Suppressor macrophage treated with lipopolysaccharide for 1 hour (primary cell): ENCODE measurements around the gene IGF2BP3.

Experiments
- DNase-seq, 3 donors: peaks; one replicate each; pipeline ENCODE4 v3.0.0-alpha.2; 2020 to 2022

IGF2BP3 gene

DNA sequence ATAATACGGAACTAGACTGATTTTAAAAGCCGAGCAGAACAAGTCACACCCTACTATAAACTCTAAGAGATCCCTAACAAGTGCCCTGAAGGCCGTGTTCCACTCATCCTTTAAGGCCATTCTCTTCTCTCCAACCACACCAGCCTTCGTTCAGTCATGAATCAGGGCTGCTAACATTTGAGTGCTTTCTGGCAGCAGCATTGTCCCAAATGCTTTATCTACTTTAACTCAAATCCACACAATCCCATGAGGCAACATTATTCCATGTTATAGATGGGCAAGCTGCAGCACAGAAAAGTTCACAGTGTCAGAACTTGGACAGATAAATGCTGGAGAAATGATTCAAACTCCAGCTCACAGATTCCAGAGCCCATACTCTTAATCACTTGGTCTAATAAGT lies 97.7 kb downstream of the IGF2BP3 start:
- no peak for DNase-seq

DNA sequence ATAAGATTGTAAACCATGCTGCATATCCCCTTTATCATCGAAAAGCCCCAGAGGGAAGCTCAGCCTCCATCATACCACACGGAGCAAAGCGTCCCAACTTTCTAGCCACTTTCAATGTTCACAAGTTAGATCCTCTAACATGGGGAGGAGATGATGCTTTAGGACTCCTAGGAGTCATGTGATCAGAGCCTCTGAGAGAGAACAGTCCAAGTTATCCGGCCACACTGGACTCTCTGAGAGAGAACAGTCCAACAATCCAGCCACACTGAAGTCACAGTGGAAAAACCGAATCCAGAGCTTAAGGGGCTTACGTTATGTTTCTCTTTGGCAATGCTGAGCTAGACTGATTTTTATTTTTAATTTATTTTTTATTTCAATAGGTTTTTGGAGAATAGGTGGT lies 98.6 kb downstream of the IGF2BP3 start:
- DNase-seq, result no peak

DNA sequence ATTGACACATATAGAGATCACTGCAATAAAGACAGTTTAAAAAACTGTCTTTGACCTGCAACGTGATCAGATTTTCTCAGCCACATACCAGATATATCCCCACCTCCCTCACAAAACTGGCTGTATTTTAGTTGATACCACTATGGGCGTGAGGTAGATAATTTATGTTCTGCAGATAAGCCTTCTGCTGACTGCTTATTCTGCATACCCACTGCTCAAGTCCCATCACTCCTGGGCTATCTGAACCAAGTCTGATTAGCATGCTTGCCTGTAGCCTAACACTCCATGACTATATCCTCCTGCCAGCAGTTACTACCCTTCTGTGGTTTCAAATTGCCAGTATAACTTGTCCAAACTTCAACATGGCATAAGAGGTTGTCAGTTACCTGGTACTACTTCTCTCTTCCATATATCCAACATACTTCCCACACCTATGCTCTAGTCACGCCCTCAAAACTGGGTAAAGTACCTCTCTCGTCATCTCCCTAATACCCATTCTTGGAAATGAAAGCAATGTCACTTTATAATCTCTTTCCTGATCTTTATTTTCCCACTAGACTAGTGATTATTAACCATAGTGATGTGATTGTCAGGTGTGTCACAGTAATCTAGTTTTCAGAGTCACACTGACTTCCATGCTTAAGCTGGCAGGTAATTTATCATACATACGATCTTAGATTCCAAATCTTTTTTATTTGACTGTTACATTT lies 100.4 kb downstream of the IGF2BP3 start:
- no peak for DNase-seq

DNA sequence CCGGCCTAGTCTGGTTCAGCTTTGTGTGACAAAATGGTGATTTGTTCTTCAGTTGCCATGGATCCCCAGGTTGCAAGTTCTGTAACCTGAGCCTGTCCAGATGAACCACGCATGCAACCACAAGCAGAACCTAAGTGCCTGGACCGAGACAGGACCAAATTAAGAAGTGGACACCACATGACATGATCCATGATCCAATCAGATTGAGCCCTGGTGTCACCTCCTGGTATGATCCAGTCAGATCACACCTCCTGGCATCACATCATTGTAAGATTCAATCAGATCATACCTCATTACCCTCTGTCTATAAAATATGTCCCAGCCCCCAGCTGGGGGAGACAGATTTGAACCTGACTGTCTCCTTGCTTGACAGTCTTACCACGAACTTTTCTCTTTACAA lies 101.2 kb downstream of the IGF2BP3 start:
- no peak for DNase-seq

DNA sequence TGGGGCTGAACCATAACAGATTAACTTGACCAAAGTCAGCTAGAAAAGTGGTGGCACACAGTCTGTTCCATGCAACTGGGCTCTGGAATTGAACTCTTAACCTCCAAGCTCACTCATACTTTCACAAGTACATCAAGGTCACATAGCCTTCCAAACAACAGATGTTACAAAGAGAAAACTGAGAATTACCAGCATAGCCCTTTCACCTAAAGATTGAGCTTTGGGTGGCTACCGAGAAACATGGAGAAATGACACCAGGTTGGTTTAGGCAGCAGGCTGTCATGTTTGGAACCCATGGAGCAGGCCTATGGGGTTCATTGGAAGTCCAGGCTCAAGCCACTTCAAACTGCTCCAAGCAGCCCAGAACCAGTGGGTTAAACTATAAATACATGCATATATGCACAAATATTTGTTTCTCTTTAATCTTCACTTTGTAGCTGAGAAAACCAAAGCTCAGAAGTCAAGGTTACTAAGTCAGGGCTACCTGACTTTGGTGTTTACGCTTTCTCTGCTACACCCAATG lies 112.1 kb downstream of the IGF2BP3 start:
- no peak for DNase-seq

DNA sequence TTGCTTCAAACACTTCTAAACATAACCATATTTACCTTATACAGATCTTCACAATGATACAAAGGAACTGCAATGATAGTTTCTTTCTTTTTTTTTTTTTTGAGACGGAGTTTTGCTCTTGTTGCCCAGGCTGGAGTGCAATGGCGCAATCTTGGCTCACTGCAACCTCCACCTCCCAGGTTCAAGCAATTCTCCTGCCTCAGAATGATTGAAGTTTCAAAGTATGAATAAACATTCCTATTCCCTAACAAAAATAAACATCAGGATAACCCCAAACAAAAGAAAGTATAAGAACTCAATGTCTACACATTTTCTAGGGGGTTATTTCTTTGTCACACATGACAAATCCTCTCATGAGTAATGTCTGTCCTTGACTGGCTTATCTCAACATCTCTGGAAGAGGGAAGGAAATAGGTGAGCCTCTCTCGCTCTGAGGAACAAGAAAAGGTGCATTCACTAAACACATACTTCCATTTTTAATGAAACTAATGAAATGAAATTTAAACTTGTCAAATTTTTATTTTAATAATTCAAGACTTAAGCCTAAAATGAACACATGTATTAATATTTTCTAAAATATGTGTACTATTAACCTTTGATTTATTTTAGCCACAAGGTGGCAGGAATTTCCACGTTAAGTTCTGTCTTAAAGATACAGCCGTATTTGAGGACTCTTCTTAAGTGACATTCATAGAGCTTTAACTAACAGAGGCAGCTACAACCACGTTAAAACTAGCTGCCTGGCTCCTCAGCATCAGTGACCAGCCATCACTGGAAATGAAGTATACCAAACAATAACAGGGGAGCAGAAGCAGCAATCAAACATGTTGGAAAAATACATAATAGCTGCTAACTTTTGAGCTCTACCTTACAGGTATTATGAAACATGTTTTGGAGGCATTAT lies 112.8 kb downstream of the IGF2BP3 start:
- DNase-seq, result peak; percentile 32 to 54 (median 51)

DNA sequence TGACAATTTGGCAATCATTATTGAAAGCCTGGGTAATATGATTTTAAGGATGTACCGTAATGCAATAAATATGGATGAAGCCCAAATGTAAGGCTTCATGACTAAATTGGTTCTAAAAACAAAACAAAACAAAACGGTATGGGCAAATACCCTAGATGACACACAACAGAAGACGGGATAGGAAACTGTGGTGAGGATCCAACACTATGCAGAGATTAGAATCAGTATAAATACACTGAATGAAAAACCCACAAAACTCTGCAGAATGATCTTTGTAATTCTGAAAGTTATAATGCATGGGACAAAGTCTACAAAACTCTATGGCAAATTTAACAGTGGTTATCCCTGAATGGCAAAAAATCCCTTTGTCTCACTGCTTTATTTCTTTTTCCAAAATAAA lies 113.6 kb downstream of the IGF2BP3 start:
- DNase-seq, result no peak

DNA sequence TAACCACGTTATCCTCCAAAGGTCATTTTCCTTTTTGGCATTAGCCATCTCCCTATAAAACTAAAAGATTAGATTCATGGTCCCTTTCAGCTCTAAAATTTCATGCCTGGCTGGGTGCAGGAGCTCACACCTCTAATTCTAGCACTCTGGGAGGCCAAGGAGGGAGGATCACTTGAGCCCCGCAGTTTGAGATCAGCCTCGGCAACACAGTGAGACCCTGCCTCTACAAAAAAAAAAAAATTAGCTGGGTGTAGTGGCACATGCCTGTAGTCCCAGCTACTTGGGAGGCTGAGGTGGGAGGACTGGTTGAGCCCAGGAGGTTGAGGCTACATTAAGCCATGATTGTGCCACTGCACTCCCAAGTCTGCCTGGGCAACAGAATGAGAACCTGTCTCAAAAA lies 114.1 kb downstream of the IGF2BP3 start:
- DNase-seq, result no peak

DNA sequence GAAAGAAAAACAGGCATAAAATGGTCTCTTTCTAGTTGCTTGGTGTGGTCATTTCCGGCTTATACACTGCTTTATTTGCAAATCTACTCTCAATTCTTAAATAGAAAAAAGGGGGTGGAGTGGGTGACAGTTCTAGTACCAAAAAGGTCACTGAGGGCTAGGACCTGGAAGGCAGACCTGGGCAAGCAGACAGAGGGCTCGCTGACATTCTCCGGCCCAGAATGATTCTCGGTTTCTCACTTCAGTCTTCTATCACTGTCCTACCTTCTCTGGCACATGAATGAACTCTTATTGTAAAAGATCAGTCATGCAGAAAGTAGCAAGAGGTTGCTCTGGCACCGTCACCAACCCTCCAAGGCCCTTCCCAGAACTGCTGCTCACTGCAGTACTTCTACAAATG lies 117.1 kb downstream of the IGF2BP3 start:
- DNase-seq, result no peak

DNA sequence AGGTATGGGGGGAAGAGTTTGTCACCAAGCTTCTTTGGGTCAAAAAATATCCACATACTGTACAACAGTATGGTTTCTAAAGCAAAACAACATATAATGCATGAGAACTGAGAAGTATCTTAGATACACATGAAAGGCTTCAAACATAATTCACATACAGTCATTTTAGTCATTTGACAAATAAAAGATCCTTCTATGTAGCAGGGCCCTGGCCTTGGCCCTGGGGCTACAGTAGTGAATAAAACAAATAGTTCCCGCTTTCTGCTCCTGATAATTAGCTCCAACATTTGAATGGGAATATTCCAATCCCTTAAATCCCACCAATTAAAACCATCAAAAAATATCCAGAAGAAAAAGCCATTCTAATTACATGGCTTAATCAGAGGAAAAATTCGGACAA lies 119.8 kb downstream of the IGF2BP3 start:
- DNase-seq, result no peak

DNA sequence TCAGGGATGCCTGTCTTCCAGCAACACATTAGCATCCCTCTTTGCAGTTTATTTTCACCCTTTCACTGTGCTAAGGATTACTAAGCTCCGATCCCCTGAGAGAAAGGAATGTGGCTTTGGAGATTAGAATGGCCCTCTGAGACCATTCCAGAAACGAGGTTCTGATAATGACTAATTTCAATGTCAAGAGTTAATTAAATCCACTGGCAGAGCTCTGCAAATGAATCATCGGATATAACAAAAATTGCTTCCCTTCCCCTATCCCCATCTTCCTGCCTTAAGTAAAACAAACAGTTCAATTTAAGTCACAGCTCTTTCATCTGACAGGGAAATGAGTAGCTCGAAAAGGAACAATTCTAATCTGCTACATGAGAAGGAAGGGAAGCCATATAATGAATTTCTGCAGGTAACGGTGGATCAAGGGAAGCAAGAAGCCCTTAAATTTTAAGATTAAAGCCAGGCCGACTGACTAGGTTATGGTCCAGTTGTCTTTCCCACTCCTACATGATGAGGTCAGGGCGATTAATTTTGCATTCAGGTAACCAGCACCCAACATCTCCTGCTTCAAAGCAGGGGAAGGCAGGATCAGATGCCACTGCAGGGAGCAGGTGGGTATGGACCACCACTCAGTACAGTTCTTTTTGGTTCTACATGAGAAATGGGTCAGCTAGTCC lies 120.7 kb downstream of the IGF2BP3 start:
- no peak for DNase-seq

DNA sequence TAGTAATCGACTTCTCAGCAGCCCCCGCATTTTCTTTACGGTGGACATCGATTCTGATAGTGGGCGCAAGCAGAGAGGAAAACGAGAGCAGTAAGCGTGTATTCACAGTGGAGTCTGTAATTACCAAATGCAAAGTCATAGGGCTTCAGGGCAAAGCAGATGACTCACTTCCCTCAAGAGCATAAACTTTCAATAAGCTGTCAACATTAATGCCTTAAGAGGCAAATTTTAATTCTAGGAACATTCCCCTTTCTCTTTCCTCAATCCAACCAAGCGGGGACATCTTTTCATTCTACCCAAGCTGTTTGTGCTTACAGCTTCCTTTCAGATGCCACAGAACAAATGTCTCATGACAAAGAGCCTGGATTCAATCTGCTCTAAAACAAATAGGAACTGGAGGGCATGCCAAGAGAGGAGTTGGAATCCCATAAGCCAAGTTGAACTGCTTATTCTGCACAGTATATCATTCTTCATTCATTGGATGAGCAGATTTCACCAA lies 122.6 kb downstream of the IGF2BP3 start:
- peak; percentile 74 to 86 (median 84) for DNase-seq

DNA sequence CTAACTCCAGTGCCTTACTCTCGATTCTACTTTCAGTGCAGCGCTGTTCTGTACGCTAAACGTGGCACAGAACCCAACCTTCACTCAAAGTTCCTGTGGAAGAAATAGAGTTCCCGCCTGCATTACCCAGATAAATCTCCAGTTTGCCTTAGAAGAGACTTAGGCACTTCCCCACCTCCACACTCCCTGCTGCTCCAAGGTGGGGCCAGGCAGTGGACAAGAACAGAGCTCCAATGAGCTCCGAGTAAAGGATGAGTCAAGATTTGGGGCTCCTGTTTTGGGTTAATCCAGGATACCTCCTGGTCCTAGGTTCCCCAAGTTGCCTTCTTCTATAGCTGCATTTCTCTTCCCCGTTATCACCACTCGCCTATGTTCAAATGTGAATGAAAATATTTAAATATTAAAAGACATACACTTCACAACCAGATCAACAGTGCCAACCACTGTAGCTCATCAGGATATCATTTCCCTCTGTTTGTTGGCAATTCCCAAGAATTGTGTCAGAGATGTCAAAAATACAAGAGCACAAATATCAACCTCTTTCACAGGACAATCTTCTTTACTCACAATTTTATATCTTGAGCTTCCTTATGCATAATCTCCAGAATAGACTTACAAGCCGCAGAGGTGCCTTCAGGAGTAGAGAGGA lies 123.1 kb downstream of the IGF2BP3 start:
- peak; percentile 56 to 65 (median 63) for DNase-seq

DNA sequence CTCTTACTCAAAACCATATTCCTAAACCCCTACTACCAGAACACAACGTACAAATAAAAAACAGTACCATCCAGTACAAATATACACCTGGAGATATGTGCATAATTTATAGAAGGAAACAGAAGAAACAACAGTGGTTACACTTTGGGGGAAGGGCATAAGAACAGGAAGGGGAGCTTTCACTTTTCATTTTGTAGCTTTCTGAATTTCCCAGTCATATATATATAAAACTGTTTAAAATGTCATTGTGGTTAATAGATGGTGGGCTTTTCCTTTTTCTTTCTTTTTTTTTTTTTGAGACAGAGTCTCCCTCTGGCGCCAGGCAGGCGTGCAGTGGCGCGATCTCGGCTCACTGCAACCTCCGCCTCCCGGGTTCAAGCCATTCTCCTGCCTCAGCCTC lies 124.0 kb downstream of the IGF2BP3 start:
- peak; percentile 22 to 60 (median 41) for DNase-seq

DNA sequence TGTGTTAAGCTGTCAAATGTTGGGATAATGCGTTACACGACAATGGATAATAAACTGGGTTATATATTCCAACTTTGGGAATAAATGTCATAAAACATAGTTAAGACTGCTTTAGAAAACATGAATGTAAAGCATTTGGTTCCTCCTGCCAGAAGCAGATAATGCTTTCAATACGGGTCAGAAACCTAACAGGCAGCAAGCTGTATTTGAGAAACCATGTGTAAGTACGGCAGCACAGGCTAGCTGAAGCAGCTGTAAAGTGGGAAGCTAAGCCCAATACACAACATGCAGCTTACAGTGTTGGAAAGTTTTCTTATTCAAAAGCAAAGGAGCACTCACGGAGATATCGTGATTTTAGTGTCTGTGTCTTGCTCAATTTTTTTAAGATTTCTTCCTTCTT lies 124.7 kb downstream of the IGF2BP3 start:
- no peak for DNase-seq

DNA sequence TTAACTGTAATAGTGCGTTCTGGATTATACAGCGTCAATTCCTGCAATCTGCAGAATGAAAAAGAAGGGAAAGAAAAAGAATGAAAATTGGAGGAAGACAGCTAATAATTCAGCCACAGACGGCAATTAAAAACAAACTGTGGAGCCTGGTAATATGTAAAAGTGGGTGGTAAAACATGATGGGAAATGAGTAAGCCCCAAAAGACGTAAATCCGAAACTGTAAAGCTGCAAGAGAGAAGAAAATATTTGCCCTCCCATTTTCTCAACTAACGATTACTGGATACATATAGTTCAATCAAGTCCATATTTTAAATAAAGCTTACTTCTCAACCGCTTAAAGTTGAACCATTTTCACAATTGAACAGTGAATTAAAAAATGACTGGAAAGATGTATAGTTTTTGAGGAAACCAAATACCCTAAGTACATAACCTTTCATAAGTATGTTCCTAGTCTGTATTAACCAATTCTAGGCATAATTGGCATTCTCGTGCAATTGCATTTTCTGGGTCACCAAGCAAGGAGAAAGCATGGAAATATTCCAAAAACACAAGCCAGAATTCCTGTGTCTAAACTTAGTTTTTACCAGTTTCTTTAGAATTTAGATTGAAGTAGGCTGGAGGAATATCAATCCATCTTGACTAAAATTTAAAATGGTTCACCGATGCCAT lies 126.3 kb downstream of the IGF2BP3 start:
- no peak for DNase-seq

DNA sequence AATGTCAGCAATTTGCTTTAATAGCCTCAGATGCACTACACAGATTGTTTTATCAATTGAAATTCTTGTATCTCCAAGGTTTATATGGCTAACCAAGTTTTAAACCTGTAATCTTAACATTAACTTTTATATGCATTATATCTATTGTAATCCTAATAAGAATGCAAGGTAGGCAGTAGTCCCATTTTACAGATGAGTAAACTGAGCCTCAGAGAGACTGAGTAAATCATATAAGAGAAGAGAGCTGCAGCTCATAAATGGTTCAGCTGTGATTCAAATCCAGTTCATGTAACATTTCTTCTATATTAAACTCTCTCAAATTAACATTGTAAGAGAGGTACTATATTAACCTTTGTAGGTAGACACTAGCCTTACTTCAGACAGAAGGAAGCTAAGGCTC lies 127.2 kb downstream of the IGF2BP3 start:
- DNase-seq, result no peak

DNA sequence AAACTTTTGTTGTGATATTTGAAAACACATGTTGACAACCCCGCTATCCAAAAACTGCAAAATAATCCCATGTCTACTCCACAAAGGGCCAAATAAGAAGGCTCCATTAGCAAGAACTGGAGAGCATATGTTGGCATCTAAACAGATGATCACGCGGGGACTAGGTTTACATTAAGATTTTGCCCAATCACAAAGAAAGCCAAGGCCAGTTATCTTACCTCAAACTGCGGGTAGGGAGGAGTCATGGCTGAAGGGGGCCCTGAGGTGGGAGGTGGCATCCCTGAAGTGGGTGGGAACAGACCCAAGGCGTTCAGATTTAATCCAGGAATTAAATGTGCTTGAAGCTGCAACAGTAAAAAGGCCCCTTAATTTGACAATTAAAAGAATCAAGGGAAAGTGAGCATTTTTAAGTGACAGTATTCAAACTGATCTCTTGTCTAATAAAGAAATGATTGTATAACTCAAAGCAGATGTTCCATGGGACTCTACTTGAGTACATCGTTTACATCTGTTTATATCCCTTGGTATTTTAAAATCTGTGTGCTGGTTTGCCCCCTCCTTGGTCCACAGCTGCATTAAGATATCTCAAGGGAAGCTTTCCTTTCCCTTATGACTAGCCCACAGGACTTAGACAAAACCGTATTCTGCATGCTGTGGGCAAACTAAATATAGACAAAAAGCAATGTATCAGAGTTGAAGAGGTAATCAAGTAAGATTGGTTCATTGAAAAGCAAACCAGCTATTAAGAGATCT lies 128.3 kb downstream of the IGF2BP3 start:
- no peak for DNase-seq

DNA sequence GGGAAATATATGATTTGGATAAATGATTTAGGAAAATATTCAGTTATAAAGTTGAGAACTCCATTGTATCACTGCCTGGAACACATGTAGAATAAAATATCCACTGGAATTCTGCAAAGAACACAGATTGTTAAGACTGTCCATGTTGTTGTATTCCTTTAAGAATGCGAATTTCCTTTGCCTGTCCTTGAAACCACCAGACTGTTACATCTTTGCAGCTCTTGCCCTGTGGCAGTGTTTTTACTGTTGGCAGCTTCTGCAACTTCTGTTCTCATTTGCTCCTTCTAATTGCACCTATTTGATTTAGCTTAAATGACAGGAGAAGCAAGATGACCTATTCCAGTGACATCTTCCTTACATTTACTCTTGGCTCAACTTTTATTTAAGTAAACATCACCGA lies 131.4 kb downstream of the IGF2BP3 start:
- DNase-seq, result no peak

DNA sequence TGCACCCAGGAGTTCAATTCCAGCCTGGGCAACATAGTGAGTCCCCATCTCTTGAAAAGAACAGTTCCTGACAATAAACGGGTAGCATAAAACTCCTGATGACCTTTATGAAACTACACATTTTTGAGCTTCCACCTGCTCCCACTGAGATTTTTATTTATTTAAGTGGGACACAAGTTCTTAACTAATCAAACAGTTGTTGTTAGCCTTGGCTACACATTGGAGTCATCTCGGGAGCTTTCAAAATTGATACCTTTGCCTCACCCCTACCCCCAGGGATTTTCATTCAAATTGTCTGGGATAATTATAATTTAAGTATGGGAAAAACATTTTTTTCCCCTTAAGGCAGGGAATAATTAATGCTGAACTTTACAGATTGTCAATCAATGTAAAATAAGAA lies 131.9 kb downstream of the IGF2BP3 start:
- DNase-seq, result no peak

DNA sequence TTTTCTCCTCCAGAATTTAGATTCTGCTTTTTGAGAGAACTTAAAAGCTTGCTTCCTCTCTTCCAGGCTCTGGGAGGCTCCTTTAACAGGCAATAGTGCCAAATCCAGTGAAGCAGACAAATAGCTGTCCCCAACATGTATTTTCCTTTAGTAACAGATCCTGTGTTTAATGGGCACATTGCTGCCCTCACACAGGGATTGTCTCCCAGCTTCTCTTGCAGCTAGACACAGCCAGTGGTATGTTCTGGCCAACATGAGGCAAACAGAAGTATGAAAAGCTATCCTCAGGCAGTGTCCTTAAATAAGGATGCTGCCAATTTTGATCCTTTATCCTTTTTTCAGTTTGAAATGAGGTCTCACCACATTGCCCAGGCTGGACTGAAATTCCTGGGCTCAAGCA lies 132.9 kb downstream of the IGF2BP3 start:
- no peak for DNase-seq
